HG02678 (cell line): Measurements from ENCODE around the gene AKNA.
"Not testable (repeated sequence)": the region's sequence is repeated elsewhere in the genome, so short reads cannot be mapped to it uniquely, and the experiment has no call there.

ENCODE experiments used
- ATAC-seq: cut with Tn5 transposase; IDR thresholded peaks from one replicate; pipeline ENCODE4 v1.9.1; 2021; ENCODE audit warnings: mild to moderate bottlenecking, moderate library complexity; ENCODE audit not compliant: unreplicated experiment

AKNA gene

DNA sequence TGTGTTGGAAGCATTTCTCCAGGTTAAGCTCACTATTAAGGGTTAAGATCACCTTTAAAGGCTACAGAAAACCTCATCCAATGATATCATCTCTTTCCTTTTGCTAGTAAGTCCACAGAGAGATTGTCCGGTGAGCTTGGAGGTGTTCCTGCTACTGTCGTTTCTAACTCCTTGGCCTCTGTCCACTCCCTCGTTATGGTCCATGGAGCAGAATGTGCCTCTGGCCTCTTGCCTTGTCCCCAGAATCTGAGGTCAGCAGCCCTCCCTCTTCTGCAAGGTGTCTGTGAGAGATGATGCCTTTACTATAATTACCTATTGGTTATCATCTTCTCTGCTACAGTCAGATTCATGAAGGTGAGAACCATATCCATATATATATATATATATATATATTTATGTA lies 43.1 kb downstream of the AKNA start:
- ATAC-seq: no peak

GRCh38 chr9:114344188-114344566 lies 43.6 kb downstream of the AKNA start:
- no peak for ATAC-seq

DNA sequence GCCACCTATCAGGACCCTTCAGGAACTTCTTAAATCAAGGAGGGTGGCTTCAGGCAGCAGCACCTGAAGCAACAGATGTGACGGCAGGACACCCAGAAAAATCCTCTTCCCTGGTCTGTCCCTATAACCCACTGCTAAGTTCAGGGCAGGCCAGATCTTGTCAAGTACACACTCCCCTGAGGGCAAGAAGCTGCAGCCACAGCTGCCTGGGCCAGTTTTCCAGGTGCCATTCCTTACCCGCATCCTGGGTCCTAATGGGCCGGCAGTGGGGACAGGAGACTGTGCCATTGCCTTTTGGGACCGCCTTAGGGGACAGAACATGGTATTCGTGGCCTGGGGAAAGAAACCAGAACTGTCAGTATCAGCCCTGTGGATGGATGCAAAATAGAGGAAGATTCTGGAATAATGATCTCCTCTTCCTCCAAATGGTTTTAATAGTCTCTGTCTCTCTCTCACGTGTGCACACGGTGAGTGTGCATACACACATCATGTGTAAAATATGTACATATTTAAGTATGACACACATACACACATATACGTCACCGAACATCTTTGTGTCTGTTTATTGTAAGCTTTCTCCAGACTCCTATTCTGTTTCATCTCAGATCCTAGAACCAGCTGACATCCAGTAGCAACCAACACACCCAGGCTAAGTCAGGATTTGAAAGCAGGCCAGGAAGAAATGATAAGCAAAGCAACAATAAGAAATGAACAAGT lies 44.2 kb downstream of the AKNA start:
- ATAC-seq: no peak

GRCh38 chr9:114342755-114343440 lies 44.9 kb downstream of the AKNA start:
- no peak for ATAC-seq

DNA sequence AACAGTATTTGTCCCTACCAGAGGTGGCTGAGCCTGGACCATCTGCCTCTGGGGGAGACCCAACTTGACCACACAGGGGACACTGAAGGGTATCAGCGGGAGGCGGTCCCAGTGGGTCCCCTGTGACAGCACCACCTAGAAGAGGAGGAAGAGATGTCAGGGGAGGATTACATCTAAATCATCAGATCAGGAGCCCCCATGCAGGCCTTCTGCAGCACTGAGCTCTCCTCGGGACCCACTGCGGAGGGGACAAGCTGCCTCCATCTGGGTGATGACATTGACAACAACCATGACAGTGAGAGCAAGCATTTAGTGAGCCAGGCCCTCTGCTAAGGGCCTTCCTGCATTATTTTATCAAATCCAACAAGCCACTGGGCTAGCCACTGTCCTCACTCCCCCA lies 45.8 kb downstream of the AKNA start:
- no peak for ATAC-seq

- ATAC-seq: no peak
These were observed 46.5 kb downstream of the AKNA start for GRCh38 chr9:114341152-114341830.

- no peak for ATAC-seq
These were observed 48.5 kb downstream of the AKNA start for GRCh38 chr9:114339130-114339908.

GRCh38 chr9:114338187-114338586 lies 49.6 kb downstream of the AKNA start:
- no peak for ATAC-seq

- no peak for ATAC-seq
These were observed 50.9 kb downstream of the AKNA start for GRCh38 chr9:114336699-114337395.

DNA sequence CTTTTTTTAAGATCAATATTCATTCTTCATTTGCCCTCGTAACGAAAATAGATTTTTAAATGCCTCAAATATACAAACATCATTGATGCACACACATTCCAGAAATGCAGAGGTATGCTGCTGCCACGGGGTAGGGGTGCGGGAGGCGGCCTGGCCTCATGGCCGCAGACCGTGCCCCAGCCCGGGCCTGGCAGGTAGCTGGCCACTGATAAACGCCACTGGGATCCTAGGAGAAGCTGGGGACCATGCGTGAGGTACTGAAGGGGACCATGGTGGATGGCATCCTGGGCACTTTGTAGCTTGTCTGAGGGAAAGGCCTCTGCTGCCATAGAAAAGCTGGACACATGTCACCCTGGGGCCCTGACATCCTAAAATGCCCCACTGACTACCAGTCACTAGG lies 51.6 kb downstream of the AKNA start:
- ATAC-seq: no peak

- ATAC-seq: no peak
These were observed 52.0 kb downstream of the AKNA start for GRCh38 chr9:114335745-114336144.

DNA sequence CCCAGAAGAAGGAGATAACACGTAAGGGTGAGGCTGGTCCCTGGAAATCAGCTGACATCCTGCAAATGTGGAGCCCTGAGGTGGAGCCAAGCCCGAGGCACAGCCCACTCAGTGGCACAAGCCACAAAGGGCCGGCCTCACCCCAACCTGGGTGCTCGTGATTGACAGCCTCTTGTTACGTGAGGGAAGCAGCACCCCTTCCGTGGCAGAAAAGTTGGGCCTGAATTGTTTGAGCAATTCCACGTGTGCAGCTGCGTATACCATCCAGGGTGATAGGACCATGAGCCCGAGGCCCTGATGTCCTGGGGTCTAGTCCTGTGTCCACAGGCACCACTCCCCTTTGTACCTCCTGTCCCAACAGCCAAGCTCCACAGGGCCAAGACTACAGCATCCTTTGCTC lies 53.3 kb downstream of the AKNA start:
- no peak for ATAC-seq

- ATAC-seq: not testable (repeated sequence)
These were observed 54.1 kb downstream of the AKNA start for GRCh38 chr9:114333718-114334117.

DNA sequence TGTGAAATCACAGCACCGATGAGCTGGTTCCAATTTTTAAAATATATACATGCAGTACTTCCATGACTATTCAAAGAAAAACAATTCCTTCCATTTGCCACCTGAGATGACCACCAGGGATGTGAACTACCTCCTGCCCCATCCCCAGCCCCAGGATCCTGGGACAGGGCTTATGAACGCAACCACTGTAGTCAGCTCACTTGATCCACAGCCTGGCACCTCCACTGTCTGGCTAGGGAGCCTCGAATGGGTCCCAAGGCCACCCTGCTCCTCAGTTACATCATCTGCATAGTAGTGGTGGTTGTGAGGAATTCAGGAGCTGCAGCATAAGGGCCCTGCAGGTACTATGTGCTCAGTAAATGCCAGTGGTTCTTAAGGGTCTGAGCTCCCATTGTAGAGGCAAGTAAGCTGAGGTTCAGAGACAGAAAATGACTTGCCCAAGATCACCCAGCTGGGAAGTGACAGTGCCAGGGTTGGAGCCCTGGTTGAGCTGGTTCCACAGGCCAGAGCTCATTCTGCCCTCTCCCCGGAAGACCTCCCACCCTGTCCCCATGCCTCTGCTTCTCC lies 55.2 kb downstream of the AKNA start:
- not testable (repeated sequence) for ATAC-seq

DNA sequence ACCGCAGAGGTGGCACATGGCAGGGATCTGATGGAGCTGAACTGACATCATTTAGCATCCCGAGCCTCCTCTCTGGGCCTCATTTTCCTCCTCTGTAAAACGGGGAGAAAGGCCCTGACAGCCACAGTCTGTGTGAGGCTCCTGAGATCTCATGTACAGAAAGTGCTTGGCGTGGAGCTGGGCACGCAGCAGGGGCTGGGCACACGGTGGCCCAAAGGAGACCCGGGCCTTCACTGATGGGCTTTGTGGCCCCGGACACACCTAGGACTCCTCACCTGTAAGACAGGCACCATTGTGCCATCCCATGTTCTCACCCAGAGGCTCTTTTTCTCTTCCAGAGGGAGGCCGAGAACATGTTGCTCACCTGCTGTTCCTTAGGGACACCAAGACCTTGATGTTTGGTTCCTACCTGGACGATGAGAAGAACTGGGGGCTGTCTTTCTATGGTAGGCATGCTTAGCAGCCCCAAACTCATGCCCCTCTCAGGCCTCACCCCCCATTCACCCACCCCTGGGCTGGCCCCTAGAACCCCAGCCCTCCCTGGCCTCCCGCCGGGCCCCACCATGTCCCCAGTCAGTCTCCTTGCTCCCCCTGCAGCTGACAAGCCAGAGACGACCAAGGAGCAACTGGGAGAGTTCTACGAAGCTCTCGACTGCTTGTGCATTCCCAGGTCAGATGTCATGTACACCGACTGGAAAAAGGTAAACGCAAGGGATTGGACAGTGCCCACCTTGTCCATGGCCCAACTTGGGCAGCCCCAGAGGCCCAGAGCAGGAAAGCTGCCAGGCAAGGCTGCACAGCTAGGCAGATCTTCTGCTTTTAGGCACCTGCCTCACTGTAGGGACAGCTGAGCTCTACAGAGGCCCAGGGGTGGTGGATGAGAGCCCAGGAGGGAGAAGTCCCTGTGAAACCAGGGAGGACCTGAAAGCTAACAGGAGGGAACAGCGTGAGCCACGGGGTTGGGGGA lies 56.3 kb downstream of the AKNA start:
- ATAC-seq: not testable (repeated sequence)

DNA sequence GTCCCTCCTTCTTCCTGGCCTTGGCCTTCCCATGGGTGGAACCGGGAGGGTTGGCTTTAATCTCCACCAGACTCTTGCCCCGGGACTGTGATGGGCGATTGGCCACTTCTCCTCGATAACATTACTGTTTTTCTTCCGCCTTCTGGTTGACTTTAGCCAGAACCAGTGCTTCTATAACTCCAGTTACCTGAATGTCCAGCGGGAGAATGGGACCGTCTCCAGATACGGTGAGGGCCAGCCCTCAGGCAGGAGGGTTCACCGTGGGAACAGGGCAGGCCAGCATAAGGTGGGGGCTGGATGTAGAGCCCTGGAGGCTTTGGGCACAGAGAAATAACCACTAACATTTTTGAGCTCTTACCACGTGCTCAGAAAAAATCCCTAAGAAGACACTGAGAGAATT lies 57.1 kb downstream of the AKNA start:
- ATAC-seq: no peak

DNA sequence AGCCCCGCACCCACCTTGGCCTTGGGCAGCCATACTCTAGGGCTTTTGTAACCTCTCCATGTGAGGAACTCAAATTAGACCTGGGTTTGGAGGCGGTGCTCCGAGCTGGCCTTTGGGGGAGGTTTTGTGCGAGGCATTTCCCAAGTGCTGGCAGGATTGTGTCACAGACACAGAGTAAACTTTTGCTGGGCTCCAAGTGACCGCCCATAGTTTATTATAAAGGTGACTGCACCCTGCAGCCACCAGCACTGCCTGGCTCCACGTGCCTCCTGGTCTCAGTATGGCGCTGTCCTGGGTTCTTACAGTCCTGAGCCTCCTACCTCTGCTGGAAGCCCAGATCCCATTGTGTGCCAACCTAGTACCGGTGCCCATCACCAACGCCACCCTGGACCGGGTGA lies 58.2 kb downstream of the AKNA start, which contains the start of gene ORM2:
ORM2 (plus strand) TSS at position 245 of the 398 bp plus-strand sequence; CDS start at position 281, 36 bp downstream.
- not testable (repeated sequence) for ATAC-seq

DNA sequence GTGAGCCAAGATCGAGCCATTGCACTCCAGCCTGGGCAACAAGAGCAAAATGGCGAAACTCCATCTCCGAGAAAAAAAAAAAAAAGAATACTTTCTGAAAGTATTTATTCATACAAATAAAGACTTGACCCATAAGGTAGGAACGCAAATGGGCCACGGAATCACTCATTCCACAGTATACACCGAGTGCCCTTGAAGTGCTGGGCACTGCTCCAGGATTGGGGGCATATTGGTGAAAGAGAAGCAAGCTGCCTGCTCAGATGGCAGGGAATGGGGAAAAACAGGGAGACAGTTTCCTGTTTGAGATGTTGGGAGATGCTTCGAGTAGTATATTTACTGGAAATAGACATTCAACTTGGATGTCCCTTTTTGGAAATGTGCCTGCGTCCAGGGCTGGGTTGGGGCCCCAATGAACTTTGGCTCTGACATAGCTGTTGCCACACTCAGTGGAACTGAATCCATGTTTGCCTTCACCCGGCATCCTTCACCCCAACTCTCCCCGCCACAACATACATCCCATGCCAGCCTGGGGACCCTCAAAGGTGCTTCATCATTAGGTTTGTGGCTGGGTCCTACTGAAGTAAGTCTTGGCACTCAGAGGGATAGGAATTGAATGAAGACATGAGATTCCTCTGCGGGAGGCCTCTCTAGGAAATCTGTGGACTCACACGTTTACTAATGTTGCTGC lies 58.7 kb downstream of the AKNA start:
- ATAC-seq: not testable (repeated sequence)
